ENCODE measurements around the gene NHEJ1.

DNA sequence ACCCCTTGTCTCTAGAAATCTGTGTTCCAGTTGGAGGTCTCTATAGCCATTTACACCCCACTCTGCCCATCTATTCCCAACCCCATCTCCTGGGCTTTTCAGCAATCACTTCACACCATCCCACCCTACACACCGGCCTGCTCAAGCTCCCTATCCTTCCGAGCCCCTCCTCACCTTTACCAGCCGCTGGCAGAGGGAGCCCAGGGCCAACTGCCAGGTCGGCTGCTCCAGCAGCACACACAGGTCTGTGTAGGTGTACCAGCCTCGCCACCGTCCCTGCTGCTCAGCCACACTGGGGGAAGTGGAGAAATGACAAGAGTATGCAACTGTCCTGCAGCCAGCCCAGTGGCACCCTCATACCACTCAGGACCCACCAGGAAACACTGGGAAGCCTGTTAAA is 12.6 kb upstream of the NHEJ1 start:
- TF ChIP-seq, protein P1, sequence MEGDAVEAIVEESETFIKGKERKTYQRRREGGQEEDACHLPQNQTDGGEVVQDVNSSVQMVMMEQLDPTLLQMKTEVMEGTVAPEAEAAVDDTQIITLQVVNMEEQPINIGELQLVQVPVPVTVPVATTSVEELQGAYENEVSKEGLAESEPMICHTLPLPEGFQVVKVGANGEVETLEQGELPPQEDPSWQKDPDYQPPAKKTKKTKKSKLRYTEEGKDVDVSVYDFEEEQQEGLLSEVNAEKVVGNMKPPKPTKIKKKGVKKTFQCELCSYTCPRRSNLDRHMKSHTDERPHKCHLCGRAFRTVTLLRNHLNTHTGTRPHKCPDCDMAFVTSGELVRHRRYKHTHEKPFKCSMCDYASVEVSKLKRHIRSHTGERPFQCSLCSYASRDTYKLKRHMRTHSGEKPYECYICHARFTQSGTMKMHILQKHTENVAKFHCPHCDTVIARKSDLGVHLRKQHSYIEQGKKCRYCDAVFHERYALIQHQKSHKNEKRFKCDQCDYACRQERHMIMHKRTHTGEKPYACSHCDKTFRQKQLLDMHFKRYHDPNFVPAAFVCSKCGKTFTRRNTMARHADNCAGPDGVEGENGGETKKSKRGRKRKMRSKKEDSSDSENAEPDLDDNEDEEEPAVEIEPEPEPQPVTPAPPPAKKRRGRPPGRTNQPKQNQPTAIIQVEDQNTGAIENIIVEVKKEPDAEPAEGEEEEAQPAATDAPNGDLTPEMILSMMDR (IDR thresholded peaks at IDR 0.05), result no peak
- TF ChIP-seq POLR2A (IDR thresholded peaks at IDR 0.05), result no peak

Measured in transverse colon (tissue), 3 donors.